NCI-H2196 treated with DMSO at 0.1 percent for 48 hours (cell line): Measurements from ENCODE around the gene CISTR.
A peak's percentile ranks its signal among the peaks of the same experiment; 100 is the strongest.

Experiments used
- DNase-seq: peaks from one replicate; lab custom pipeline; 2025; ENCODE audit not compliant: unreplicated experiment; lab: John Stamatoyannopoulos, UW

The CISTR gene

DNA sequence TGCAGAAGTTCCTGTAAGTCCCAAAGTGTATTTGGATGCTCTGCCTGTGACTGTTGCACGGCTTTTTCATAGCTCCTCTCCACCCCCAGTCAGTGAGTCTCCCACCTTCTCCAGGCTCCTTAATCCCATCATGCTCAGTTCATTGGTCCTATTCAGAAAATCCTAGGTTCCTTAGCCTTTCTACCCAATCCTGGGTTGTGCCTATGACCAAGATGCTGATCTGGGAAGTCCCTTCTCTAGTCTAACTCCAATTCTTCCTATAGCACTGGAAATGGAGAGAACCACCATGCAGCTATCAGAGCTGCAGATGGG, 7.7 kb downstream of the CISTR start:
- no peak for DNase-seq

DNA sequence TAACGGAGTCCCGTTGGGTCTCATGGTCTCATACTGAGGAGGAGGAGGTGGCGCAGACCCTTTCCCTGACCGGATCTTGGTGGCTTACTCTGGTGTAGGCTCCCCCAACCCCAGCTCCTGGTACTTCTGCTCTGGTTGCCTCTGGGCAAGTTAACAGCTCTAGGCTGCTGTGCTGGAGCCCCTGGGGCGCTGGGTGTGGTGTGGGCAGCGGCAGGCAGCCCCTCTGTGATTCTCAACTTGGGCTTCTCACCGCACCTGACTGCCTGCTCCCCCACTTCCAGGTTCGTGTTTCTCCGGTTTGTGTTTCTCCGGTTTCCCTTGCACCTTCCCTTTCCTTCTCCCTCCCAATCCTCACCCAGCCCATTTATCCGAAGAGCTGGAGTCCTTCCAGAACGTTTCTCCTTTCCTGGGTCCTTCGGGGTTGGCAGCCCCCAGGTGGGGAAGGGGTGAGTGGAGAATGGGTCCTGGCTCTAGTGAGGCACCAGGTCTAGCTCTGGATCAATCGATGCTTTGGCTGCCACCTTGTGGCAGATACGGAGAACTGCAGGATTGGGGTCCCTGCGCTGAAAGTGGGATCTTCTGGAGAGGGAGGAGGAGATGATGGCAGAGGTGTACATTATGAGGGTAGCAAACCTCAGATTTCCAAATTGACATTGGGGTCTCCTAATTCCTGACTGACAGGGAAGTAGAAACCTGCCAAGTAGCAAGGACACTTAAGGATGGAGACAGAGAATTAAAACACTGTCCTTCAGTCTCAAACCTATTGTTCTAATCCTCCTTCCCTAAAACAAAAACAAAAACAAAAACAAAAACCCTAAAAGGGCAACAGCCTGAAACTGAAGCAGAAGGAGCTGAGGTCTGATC, 8.3 kb downstream of the CISTR start:
- peak; percentile 16 for DNase-seq

DNA sequence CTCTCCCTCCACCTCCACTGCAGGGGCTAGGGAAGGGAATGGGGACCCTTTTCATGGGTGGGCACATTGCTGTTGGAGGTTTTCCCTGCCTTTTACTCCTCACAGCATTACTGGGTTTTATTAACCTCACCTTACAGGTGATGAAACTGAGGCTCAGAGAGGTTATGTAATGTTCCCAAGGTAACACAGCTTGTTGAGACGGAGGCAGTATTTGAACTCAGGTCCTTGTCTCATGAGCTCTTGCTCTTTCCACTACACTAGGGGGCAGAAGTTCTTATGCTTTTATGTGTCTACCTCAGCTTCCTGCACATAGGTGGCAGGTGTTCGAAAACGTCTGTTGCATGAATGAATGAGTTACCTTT, 11.7 kb downstream of the CISTR start:
- no peak for DNase-seq

DNA sequence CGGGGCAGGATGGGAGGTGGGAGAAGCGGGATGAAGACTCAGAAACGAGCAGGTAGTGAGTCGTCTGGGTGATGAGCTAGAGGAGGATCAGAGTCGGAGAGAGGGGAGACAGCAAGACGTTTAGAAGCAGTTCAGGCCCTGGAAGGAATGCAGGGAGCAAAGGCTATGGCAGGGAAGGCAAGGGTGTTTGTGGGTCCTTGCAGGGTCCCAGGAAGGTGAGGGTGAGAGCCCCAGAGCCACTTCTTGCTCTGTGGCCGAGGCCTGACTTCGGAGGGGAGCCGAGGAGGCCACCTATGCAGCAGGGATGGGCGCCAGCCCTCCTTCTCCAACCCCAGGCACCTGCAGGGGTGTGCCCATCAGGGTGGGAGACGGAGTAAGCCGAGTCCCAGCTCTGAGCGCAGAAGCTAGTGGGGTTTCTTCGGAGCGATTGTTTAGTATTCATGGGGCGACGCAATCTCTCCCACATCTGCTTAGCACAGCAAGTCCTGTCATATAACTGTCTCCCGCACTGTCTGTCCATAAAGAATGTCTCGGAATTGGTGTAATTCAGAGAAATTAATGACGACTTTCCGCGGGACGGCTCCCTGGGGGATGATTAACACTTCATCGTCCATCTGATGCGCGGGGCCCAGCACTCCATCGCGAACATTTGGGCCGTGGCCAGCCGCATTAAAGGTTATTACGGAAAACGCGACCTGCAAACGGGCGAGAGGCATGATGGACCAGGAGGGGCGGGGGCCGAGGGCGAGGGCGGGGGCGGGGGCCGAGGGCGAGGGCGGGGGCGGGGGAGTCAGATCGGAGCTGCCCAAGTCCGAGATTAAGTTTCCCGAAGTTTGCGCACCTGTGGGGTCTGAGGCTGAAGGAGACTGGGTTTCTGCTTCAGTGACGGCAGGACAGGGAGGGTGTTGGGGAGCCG, 12.3 kb downstream of the CISTR start:
- DNase-seq = no peak

DNA sequence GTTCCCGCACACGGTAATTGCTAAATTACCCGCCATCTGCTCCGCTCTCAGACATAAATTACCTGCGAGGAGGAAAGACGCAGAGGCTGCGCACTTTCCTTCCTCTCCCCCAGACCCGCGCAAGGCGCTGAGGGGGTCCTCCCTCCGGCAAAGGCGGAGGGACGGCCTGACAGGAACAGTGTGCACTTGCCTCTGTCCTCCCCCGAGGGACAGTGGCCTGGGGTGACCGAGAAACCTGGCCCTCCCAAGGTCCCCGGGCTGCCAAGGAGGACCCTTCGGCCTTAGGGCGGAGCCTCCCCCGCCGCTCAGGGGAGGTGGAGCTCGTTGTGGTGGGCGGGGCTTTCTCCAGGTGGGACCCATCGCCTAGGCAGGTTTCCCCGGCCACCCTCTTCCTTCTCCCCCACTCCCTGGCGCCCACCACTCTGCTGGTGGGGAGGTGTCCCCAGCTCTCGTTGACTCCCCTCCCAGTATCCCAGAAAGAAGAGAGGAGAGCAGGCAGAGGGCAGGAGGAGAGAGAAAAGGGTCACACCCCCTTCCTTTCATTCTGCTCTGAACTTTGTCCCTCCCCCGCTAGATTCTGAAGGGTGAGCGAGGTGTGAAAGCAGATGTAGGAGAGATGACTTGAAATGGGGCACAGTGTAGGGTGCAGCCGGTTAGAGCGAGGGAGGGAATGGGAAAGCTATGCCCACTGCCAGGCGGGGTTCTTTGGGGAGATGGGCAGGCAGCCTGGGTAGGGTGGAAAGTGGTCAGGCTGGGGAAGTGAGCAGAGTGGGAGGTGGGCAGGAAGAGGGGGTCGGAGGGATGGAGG, 13.2 kb downstream of the CISTR start:
- DNase-seq = no peak

DNA sequence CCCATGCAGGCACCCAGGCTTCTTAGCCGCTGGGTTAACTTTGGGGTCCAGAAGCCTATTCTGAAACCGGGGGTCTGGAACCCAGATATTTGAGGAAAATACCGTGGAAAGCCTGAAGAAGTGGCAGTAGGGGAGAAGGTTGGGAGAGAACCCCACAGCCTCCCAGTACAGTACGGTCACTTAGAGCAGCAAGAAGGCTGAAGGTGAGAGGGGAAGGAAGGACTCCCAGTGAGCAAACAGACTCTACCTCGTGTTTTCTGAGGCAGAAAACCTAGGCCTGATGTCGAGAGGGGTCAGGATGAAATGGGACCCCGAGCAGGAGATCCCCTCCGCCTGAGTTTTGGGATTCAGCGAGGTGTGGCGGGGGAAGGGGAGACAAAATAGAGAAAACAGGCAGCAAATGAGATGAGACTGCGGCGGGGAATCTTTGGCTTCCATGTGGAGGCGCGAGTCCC, 13.8 kb downstream of the CISTR start:
- DNase-seq = no peak

DNA sequence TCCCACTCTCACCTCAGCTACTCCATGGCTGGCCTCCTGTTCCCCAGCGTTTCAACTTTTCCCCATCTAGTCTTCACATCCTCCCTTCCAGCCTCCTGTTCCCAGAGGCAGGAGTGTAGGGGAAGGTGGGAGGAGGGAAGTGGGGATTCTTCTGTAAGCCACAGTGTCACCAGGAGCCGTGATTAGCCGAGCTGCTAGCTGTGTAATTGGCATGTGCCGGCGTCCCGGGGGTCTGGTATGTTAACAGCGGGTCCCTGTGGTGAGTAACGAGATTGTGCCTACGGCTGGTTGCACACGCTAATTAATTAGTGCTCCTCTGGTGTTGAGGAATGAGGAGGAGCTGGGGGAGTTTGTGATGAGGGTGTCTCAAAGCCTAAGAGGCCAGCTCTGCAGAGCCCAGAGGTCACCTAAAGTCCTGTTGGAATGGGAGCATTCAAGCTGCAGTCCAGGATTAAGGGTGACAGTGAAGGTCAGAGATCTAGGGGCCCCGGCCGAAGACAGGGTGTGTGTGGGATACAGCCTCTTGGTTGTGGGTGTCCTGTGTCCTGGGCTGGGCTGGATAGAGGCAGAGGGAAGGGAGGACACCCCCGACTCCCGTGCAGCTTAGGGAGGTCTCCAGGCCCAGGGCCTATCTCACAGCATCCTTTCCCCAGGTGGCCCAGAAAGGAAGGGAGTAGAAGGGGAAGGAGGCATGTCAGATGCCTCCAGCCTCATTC, 14.5 kb downstream of the CISTR start:
- no peak for DNase-seq

DNA sequence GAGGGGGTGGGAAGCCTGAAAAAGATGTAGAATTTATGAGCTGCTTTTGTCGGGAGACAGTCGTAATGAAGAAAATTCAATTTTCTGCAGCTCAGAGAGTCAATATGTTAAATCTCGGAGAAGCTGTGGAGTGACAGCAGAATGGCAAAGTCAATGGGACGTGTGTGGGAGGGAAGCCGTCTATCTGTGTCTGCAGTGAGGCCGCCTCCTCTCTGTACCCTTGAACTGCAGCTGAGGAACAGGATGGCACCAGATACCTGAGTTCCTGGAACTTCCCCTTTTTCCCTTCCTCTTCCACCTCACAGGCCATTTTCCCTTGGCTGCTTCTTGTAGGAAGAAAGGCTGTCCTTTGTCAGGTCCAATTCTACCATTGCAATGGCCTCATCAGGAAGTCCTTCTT, 15.2 kb downstream of the CISTR start:
- no peak for DNase-seq

DNA sequence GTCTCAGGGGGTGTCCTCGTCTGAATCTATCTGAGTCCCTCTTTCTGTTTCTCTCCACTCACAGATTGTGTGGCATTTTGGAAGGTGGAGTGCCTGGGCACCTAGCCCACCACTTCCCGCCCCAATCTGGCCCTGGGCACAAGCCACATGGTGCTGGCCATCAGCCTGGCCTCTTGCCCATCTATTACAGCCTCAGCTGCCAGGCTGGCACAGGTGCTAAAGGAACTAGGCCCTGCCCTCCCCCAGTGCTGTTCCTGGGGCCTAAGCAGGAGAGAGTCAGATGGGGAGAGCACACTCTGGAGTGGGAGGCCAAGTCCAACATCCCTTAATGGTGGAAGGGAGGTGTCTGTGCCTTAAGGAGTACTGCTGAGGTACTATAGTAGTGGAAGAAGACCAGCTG, 16.2 kb downstream of the CISTR start:
- peak; percentile 56 for DNase-seq

DNA sequence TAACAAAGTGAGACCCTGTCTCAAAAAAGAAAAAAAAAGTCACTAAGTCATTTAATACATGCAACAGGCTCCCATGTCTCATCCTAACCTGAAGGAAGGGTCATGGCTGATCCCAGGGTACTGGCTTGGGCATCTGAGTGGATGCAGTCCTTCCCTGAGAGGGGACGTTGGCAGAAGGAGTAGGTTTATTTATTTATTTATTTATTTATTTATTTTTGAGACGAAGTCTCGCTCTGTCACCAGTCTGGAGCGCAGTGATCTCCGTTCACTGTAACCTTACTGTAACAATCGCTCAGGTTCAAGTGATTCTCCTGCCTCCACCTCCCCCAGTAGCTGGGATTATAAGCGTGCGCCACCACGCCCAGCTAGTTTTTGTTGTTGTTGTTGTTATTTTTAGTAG, 17.4 kb downstream of the CISTR start:
- DNase-seq = no peak

DNA sequence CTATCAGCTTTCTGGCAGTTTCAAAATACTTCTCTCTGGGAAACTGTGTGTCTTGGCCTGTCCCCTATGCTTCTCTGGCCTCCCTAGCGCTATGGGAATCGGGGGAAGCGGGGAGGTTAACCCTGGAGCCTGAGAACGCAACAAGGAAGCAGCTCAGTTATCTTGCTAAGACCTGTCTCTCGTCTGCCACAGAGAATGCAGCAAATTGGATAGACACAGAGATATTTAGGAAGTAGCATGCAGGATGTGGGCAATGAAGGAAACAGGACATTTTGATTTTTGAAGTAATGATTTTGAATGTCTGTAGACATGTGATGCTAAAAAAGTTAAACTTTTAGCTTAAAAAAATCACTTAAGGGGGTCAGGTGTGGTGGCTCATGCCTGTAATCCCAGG, 18.0 kb downstream of the CISTR start:
- DNase-seq = no peak

DNA sequence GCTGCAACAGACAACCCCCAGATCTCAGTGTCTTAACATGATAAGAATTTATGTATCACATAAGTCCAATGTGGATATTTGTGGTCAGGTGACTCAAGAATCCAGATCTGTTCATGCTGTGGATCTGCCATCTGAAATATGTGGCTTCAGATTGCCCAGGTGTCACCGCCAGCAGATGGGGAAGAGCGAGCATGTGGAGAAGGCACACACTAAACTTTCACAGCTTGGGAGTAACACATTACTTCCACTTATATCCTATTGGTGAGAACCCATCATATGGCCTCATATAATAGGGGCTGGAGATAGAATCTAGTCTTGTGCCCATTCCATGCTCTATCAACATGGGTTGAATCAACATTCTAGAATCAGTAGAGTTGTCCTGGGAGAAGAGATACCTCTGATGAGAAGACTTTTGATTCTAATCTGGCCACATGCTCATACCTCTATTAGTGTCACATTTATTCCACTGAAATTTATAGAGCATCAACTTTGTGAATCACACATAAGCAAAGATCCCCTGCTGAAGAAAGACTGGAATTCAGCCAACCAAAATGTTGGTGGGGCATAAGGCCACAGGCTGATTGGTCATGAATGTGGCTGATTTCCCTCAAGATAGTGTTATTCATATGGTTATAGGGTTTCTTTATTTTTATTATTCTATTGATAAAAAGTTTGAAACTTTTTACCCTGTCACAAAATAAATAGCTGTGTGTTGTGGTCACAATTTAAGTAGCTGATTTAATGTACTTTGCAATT, 18.6 kb downstream of the CISTR start:
- DNase-seq = no peak

DNA sequence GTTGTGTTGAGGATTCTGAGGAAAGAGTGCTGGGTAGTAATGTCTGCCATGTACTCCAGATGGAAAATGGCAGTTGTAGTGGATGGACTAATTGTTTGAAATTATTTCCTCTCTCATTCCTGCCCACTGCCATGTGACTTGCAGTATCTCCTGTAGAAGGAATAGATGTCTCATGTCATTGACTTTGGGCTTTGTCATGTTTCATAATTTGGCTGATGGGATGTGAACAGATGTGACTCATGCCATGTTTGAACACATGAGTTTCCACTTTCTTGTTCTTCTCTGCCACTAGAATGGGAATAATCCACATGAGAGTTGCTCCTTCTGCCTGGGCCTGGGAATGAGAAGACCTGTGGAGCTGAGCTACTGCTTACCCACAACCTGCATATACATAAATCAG, 22.1 kb downstream of the CISTR start:
- no peak for DNase-seq

DNA sequence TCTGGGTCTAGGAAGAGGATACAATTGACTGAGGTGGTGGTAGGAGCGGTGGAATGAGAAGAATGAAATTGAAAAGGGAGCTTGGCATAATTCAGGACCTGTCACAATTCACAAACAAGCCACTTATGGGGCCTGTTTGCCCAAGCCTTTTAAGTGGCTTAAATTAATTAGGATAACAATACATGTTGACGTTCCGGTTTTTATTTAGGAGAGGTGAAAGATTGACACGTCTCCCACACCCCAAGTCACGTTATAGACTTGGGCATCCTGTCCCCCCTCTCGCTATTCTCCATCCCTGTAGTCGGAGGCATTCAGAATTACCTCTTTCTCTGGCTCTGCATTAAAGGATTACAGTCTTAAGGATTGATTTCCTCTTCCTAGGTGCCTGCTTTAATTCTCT, 23.6 kb downstream of the CISTR start:
- no peak for DNase-seq

DNA sequence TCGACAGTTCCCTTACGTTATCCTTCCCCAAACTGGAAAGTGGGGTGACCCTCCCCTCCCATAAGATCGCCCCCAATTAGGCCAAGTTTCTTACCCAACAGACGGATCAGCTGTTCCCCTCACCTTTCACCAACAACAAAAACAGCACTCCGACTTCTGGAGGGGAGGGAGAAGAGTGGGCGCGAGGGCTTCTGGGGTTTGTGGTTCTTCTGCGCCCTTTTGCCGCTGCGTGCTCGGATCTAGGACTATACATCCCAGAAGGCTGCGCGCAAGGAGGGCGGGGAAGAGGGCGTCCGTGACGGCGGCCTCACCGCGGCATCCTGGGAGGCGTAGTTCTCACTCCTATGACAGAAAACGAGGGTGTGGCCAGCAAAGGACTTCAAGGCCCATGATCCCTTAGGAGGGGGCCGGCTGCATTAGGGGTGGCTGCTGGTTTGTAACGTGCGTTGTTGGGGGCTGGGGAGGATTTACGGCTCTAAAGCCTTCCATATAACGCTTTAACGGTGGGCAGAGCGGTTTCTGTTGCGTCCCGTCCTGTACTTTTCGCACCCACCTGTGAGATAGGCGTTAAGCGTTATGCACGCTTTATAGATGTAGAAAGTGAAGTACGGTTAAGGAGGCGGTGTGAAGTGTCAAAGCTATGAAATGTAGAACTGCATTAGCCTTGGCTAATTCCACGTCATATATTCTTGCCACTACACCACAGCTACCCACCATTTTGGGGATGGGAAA, 24.3 kb downstream of the CISTR start, which contains the start of gene CALCOCO1:
Gene CALCOCO1, minus strand, starts transcription at position 143 of the 732 bp plus-strand sequence. CDS start 2,210 bp downstream, outside the sequence.
- peak; percentile 97 for DNase-seq

DNA sequence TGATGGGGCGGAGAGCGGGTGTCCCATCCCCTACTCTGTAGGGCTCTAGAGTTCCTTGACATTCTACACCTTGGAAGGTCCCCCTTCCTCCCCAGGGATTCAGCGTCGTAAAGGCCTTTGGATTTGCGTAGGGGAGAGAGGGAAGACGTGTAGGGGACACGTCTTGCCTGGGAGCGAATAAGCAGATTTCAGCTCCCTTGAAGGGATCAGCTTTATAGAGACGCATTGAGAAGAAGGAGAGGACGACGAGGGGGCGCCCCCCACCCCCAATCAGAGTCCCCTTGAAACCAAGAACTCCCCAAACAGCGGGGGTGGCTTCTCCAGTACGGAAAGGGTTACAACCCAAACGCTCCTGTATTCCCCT, 24.9 kb downstream of the CISTR start:
- no peak for DNase-seq

DNA sequence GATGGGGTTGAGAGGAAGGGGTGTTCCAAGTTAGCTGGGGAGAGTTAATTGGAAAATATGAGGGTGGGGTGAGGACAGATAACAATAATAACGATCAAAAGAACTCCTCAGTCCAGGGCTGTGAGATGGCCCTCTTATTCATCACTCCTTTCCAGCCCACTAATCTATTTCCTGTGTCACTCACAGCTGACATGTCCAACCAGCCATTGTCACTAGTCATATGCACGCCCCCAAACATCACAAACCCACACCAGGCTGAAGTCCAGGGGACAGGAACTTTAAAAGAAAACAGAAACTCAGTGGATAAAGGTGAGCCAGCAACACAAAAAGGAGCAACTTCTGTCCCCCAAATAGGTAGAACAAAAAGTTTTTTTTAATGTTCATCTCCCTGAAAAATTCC, 25.4 kb downstream of the CISTR start:
- no peak for DNase-seq

DNA sequence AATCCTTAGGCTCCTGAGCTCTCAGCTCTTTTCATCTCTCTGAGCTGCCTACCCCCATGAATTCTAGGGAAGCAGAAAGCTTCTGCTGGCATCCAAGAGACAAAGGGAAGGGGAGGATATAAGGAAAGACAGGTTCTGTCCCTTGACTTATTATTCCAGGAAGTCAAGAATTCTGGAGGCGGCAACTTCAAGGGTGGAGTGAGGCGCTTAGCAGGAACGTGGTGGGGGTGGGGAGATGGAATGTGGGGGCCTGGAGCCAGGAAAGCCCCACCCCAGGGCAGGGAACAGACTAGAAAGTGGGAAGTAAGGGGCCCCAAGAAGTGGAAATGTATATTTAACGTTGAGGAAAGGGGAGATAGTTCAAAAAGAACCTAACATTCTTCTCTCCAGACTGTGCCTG, 26.0 kb downstream of the CISTR start:
- no peak for DNase-seq

DNA sequence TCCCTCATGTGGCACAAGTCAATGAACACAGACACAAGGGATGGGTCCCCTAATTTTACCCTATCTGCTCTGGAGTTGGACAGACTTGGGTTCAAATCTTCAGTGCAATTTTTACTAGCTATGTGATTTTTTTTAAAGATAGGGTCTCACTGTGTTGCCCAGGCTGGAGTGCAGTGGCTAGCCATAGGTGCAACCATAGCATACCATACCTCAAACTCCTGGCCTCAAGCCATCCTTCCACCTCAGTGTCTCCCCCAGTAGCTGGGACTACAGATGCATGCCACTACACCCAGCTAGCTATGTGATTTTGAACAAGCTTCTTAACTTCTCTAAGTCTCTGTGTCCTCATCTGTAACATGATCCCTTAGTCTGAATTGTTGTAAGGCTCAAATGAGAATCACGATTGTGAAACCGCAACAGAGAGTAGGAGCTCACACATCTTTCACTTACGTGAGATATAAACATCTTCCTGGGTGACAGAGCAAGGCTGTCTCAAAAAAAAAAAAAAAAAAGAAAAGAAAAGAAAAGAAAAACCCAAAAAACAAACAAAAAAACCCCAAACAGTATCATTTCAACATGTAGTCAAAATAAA, 29.2 kb downstream of the CISTR start:
- no peak for DNase-seq
